Measurements from ENCODE around the gene AIRE. TPM values are rescaled to one million over a fixed set of nuclear protein-coding genes. Genes with fewer than 3 reads are reported as not detected.

Gene AIRE
- total RNA-seq, 1 experiment from 2014 or later = 0.17 TPM

DNA sequence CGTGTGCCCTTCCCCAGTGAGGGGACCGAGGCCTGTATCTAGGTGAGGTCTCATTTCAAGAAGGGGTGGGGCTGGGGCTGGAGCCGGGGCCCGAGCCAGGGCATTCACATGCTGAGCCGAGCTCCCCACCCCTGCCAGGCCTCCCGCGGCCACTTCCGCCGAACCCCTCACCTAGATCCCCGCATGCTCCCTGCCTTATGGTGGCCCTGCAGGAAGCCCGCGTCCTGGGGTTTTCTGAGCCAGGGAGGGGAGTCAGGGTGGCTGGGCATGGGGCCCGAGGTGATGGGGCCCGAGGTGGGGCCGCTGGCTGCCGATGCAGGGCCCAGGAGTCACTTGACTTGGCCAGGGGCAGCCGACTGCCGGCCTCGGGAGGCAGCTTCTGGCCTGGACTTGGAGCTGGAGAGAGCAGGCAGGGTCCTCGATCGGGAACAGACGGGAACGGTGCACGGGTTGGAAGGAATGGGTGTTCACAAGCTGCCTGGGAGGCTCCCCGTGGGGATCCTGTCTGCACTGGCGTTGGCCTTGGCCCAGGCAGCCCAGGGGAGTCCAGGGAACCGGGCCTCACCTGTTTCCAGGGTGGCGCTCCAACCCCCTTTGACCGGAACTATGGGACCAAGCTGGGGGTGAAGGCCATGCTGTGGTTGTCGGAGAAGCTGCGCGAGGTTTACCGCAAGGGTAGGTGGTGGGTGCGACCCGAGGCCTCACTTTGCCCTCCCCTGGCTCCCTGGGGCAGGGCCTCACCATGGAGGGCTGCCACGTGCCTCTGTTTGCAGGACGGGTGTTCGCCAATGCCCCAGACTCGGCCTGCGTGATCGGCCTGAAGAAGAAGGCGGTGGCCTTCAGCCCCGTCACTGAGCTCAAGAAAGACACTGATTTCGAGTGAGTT, 40.0 kb downstream of the AIRE start:
- no peak overlapping the region; a peak in 1 of 5 replicates for H3K4me3 Mint-ChIP-seq
- H3K9me3 Mint-ChIP-seq = no peaks in the 10 kb centered on the region
- H3K4me1 ChIP-seq (ENCODE audit: insufficient read depth, low read length) = no peaks in the 10 kb centered on the region
- no peak overlapping the region for H3K23ac ChIP-seq (ENCODE audit: insufficient read length, low read depth, low read length)
- H2BK12ac ChIP-seq (ENCODE audit: insufficient read length, low read depth, low read length) = no peak overlapping the region
- no peak overlapping the region for H2BK5ac ChIP-seq (ENCODE audit: insufficient read length, low read length)
- H2AK5ac ChIP-seq (ENCODE audit: insufficient read length, low read length) = no peak overlapping the region
- H3T11ph ChIP-seq (ENCODE audit: low read length) = no peak overlapping the region
- H3K56ac ChIP-seq (ENCODE audit: insufficient read length, low read depth, low read length) = no peak overlapping the region
- no peak overlapping the region for H2BK120ac ChIP-seq (ENCODE audit: low read depth, low read length, poor library complexity, severe bottlenecking)
- TF ChIP-seq, protein P1, sequence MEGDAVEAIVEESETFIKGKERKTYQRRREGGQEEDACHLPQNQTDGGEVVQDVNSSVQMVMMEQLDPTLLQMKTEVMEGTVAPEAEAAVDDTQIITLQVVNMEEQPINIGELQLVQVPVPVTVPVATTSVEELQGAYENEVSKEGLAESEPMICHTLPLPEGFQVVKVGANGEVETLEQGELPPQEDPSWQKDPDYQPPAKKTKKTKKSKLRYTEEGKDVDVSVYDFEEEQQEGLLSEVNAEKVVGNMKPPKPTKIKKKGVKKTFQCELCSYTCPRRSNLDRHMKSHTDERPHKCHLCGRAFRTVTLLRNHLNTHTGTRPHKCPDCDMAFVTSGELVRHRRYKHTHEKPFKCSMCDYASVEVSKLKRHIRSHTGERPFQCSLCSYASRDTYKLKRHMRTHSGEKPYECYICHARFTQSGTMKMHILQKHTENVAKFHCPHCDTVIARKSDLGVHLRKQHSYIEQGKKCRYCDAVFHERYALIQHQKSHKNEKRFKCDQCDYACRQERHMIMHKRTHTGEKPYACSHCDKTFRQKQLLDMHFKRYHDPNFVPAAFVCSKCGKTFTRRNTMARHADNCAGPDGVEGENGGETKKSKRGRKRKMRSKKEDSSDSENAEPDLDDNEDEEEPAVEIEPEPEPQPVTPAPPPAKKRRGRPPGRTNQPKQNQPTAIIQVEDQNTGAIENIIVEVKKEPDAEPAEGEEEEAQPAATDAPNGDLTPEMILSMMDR (conservative IDR thresholded peaks at IDR 0.05) = no peak
- no peaks in the 10 kb centered on the region for H3K27me3 ChIP-seq (ENCODE audit: insufficient read depth, low read length)
- no peaks in the 10 kb centered on the region for H3K79me1 ChIP-seq (ENCODE audit: insufficient read depth, low read depth, low read length, poor library complexity, severe bottlenecking)
- no peaks in the 10 kb centered on the region for H3K79me2 ChIP-seq (ENCODE audit: insufficient read depth, low read length)
- H4K8ac ChIP-seq (replicated peaks; ENCODE audit: insufficient read length, low read depth, low read length) = no peak overlapping the region
- H3K23me2 ChIP-seq (ENCODE audit: insufficient read length, low read depth, low read length, poor library complexity, severe bottlenecking) = no peaks in the 10 kb centered on the region
- H3K4me1 Mint-ChIP-seq = no peaks in the 10 kb centered on the region
- H3K18ac ChIP-seq (ENCODE audit: insufficient read length, low read depth, low read length) = no peak overlapping the region
- H2AFZ ChIP-seq (ENCODE audit: low read length) = no peak overlapping the region
- H4K5ac ChIP-seq (ENCODE audit: insufficient read length, low read depth, low read length) = no peak overlapping the region
- H3K36me3 Mint-ChIP-seq (ENCODE audit: insufficient read depth in 1 of 3, low read depth in 3 of 3) = peaks cover 0 to 10% (median 7%) of the 10 kb centered on the region in 3 experiments; a peak in 5 of 7 replicates
- DNase-seq = no peak
- H3K27ac ChIP-seq (ENCODE audit: insufficient read length, low read depth, low read length) = no peak overlapping the region
- H4K91ac ChIP-seq (ENCODE audit: insufficient read length, low read depth, low read length) = no peak overlapping the region
- H3K27me3 Mint-ChIP-seq (ENCODE audit: low read depth) = no peaks in the 10 kb centered on the region
- H3K14ac ChIP-seq (ENCODE audit: insufficient read depth, low read length) = no peak overlapping the region
- no peaks in the 10 kb centered on the region for H4K20me1 ChIP-seq (ENCODE audit: control insufficient read depth, insufficient read depth, insufficient read length)
- H3K4me2 ChIP-seq (ENCODE audit: insufficient read depth, insufficient read length, low read length) = no peak overlapping the region
- H2BK15ac ChIP-seq (ENCODE audit: low read depth, low read length) = no peak overlapping the region
- H3K9me3 ChIP-seq (ENCODE audit: control insufficient read depth, low read depth, low read length) = no peaks in the 10 kb centered on the region
- H2BK20ac ChIP-seq (ENCODE audit: low read depth, low read length, poor library complexity, severe bottlenecking) = no peak overlapping the region
- no peak overlapping the region for H3K4ac ChIP-seq (ENCODE audit: low read depth, low read length)
- WGBS (ENCODE audit: extremely low coverage, insufficient read length, low lambda C conversion rate) = no CpG with 5 or more reads among the region's 44 CpGs
- H3K9ac ChIP-seq (ENCODE audit: extremely low read depth, insufficient read length, low read length) = no peak overlapping the region
- H3K27ac Mint-ChIP-seq = no peak overlapping the region; a peak in 1 of 7 replicates
